Effector memory CD8-positive, alpha-beta T cell (primary cell): Measurements from ENCODE around the gene ACKR3.

ENCODE experiments used
- ATAC-seq: fragments of 150-1000 bp; cut with Tn5 transposase; replicated peaks from 2 replicates; pipeline ENCODE4 v1.10.0; 2021; ENCODE audit warnings: mild to moderate bottlenecking, moderate library complexity
- DNase-seq, 3 experiments: peaks; one replicate each; pipeline ENCODE4 v3.0.0; 2021
- H3K27ac Mint-ChIP-seq, 2 donors: one replicate each; pipeline ENCODE4 v1.8.0; 2022; ENCODE audit warnings: mild to moderate bottlenecking in 2 of 2, mixed read lengths in 2 of 2, moderate library complexity in 2 of 2
- H3K27me3 Mint-ChIP-seq, 2 donors: one replicate each; pipeline ENCODE4 v1.8.0; 2022; ENCODE audit warnings: mixed read lengths in 2 of 2
- H3K36me3 Mint-ChIP-seq: one replicate; pipeline ENCODE4 v1.8.0; 2022; ENCODE audit warnings: mild to moderate bottlenecking, moderate library complexity, mixed read lengths; ENCODE audit not compliant: insufficient read depth
- H3K4me1 Mint-ChIP-seq, 2 donors: one replicate each; pipeline ENCODE4 v1.8.0; 2022; ENCODE audit warnings: low read depth in 2 of 2, mixed read lengths in 2 of 2
- H3K4me3 Mint-ChIP-seq, 2 donors: one replicate each; pipeline ENCODE4 v1.8.0; 2022; ENCODE audit warnings: mild to moderate bottlenecking in 2 of 2, mixed read lengths in 2 of 2, moderate library complexity in 2 of 2
- H3K9me3 Mint-ChIP-seq, 2 donors: one replicate each; pipeline ENCODE4 v1.8.0; 2022; ENCODE audit warnings: mixed read lengths in 2 of 2

ACKR3 gene

GRCh38 chr2:236629961-236630872, 60.6 kb downstream of the ACKR3 start:
- Mint-ChIP-seq H3K4me3 (no peak overlapping the region), H3K27ac (no peak overlapping the region), H3K4me1 (peaks cover 0 to 2% of the 10 kb centered on the region in 2 donors), H3K9me3 (no peaks in the 10 kb centered on the region), H3K27me3 (peaks cover 26 to 39% of the 10 kb centered on the region in 2 donors), H3K36me3 (no peaks in the 10 kb centered on the region)
- ATAC-seq (no peak), DNase-seq (no peak)

GRCh38 chr2:236631281-236631855, 61.7 kb downstream of the ACKR3 start:
- H3K9me3 Mint-ChIP-seq: no peaks in the 10 kb centered on the region
- H3K4me3 Mint-ChIP-seq: no peak overlapping the region
- no peak overlapping the region for H3K27ac Mint-ChIP-seq
- no peaks in the 10 kb centered on the region for H3K36me3 Mint-ChIP-seq
- ATAC-seq (no peak), DNase-seq (no peak)
- peaks cover 0 to 2% of the 10 kb centered on the region in 2 donors for H3K4me1 Mint-ChIP-seq
- peaks cover 26 to 35% of the 10 kb centered on the region in 2 donors for H3K27me3 Mint-ChIP-seq

GRCh38 chr2:236631856-236632291, 62.2 kb downstream of the ACKR3 start:
- Mint-ChIP-seq H3K9me3 (no peaks in the 10 kb centered on the region), H3K4me1 (peaks cover 0 to 2% of the 10 kb centered on the region in 2 donors), H3K4me3 (no peak overlapping the region), H3K27ac (no peak overlapping the region), H3K36me3 (no peaks in the 10 kb centered on the region), H3K27me3 (peaks cover 26 to 33% of the 10 kb centered on the region in 2 donors)
- no peak for DNase-seq
- ATAC-seq: no peak
